PC-9 (cell line): ENCODE results near the gene DRC1. TPM values are rescaled to one million over a fixed set of nuclear protein-coding genes. Genes with fewer than 3 reads are reported as not detected.

Experiments
- BruUV-seq: library from RNA; stranded (reverse); fragments of 400-500 nt; replicated peaks from 2 replicates; lab custom pipeline; 2021; lab: Mats Ljungman, UMichigan
- CTCF ChIA-PET: fragments of 300-600 bp; sonication (Branson Sonifier 250); formaldehyde crosslinking; loops from one replicate; lab custom pipeline; 2022; ENCODE audit warnings: antibody characterized with exemption; lab: Charles Lee
- POLR2A ChIA-PET: fragments of 300-600 bp; sonication (Branson Sonifier 250); formaldehyde crosslinking; loops from one replicate; lab custom pipeline; 2022; ENCODE audit warnings: antibody characterized with exemption; ENCODE audit not compliant: unreplicated experiment; lab: Charles Lee
- DNase-seq, 2 experiments: peaks; one replicate each; pipeline versions ENCODE4 v3.0.0 to v3.0.0-alpha.2; 2015 to 2022; ENCODE audit warnings: mixed read lengths in 1 of 2
- H2AFZ ChIP-seq: fragments of 200-600 bp; sonication (generic); 2 replicates; pipeline ENCODE4 v1.8.1; 2017; ENCODE audit warnings: antibody characterized with exemption
- H3F3A ChIP-seq: fragments of 200-600 bp; sonication (generic); 2 replicates; pipeline ENCODE4 v1.8.1; 2017; ENCODE audit warnings: antibody characterized with exemption, mild to moderate bottlenecking, low read depth; ENCODE audit not compliant: insufficient read depth
- H3K27ac ChIP-seq: fragments of 200-600 bp; sonication (generic); 2 replicates; pipeline ENCODE4 v1.6.1; 2016; ENCODE audit warnings: mixed run types
- H3K27me3 ChIP-seq: fragments of 200-600 bp; sonication (generic); 2 replicates; pipeline ENCODE4 v1.6.1; 2016; ENCODE audit warnings: low read depth, mixed run types; ENCODE audit not compliant: insufficient read depth
- H3K36me3 ChIP-seq: fragments of 200-600 bp; sonication (generic); 2 replicates; pipeline ENCODE4 v1.6.1; 2016; ENCODE audit warnings: low read depth, mixed run types
- H3K4me1 ChIP-seq: fragments of 200-600 bp; sonication (generic); replicated peaks from 2 replicates; pipeline ENCODE4 v1.6.1; 2016; ENCODE audit warnings: mixed run types; ENCODE audit not compliant: insufficient read depth
- H3K4me2 ChIP-seq: fragments of 200-600 bp; sonication (generic); 2 replicates; pipeline ENCODE4 v1.6.1; 2017; ENCODE audit warnings: mixed run types
- H3K4me3 ChIP-seq: fragments of 200-600 bp; sonication (generic); 2 replicates; pipeline ENCODE4 v1.6.1; 2016; ENCODE audit warnings: mixed run types
- H3K79me2 ChIP-seq: fragments of 200-600 bp; sonication (generic); 2 replicates; pipeline ENCODE4 v1.6.1; 2017; ENCODE audit warnings: low read depth, mixed run types
- H3K9me2 ChIP-seq: fragments of 200-600 bp; sonication (generic); 2 replicates; pipeline ENCODE4 v1.8.1; 2017; ENCODE audit warnings: mild to moderate bottlenecking; ENCODE audit not compliant: insufficient read depth
- H3K9me3 ChIP-seq: fragments of 200-600 bp; sonication (generic); 2 replicates; pipeline ENCODE4 v1.8.1; 2016; ENCODE audit warnings: low read depth; ENCODE audit not compliant: insufficient read depth
- H4K20me1 ChIP-seq: fragments of 200-600 bp; sonication (generic); 2 replicates; pipeline ENCODE4 v1.8.1; 2017; ENCODE audit not compliant: insufficient read depth
- EZH2 ChIP-seq: fragments of 200-600 bp; sonication (generic); IDR thresholded peaks from 2 replicates; pipeline ENCODE4 v1.8.0; 2017; ENCODE audit warnings: antibody characterized with exemption, low read depth
- intact Hi-C: fragments of 100-400 bp; cut with micrococcal nuclease; formaldehyde crosslinking; loops from one replicate; pipeline ENCODE4 v1.10.0; 2022; ENCODE audit not compliant: unreplicated experiment
- total RNA-seq: library from RNA; stranded (reverse); gene quantifications from 2 replicates; pipeline ENCODE4 v1.2.3, GENCODE V29; 2021
- TF ChIP-seq, protein P1 (sequence below): fragments of 200-600 bp; sonication (generic); conservative IDR thresholded peaks from 2 replicates; pipeline ENCODE4 v1.6.1; 2017; ENCODE audit warnings: mixed run types, antibody characterized with exemption, mild to moderate bottlenecking, moderate library complexity

DRC1 gene
- total RNA-seq, 1 experiment from 2014 or later: 6.4 TPM

DNA sequence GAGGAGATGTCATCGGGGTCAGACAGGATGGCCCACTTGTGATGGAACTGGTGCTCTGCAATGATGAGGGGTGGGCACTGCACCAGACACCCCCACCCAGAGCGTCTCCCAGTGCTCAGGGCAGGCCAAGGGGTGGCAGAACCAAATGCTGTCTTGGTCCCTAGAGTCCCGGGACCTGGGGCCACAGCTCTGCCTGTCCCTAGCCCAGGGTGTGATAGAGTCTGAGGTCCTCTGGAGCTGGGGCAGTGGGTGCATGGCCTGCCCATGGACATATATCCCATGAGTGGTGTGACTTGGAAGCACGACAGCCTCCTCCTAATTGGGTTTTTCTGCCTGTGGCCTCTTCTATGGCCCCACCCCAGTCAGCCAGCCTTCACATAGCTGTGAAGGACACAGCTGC is 82.9 kb downstream of the DRC1 start:
- ChIA-PET POLR2A (no interaction called here), CTCF (interaction anchor here (0.6 kb wide), 1 partner anchor 1657 kb away, joined by 3 read pairs; no protein-coding TSS in a partner anchor)
- H3K36me3 ChIP-seq: no peaks in the 10 kb centered on the region
- intact Hi-C loops: no loop called here
- H4K20me1 ChIP-seq: no peaks in the 10 kb centered on the region
- H3K4me2 ChIP-seq: no peak overlapping the region
- TF ChIP-seq, protein P1, sequence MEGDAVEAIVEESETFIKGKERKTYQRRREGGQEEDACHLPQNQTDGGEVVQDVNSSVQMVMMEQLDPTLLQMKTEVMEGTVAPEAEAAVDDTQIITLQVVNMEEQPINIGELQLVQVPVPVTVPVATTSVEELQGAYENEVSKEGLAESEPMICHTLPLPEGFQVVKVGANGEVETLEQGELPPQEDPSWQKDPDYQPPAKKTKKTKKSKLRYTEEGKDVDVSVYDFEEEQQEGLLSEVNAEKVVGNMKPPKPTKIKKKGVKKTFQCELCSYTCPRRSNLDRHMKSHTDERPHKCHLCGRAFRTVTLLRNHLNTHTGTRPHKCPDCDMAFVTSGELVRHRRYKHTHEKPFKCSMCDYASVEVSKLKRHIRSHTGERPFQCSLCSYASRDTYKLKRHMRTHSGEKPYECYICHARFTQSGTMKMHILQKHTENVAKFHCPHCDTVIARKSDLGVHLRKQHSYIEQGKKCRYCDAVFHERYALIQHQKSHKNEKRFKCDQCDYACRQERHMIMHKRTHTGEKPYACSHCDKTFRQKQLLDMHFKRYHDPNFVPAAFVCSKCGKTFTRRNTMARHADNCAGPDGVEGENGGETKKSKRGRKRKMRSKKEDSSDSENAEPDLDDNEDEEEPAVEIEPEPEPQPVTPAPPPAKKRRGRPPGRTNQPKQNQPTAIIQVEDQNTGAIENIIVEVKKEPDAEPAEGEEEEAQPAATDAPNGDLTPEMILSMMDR: no peak
- no peak for TF ChIP-seq EZH2
- BruUV-seq: no TSS peak
- no peaks in the 10 kb centered on the region for H3K9me3 ChIP-seq
- no peak for DNase-seq
- no peak overlapping the region for H3K27ac ChIP-seq
- no peaks in the 10 kb centered on the region for H3K9me2 ChIP-seq
- H3K4me1 ChIP-seq: no peaks in the 10 kb centered on the region
- peaks cover 19% of the 10 kb centered on the region; the same call in 1 of the 2 replicates for H3K27me3 ChIP-seq
- H3F3A ChIP-seq: no peaks in the 10 kb centered on the region; the same call in 1 of the 2 replicates
- no peak overlapping the region for H3K4me3 ChIP-seq
- no peak overlapping the region for H2AFZ ChIP-seq
- H3K79me2 ChIP-seq: no peaks in the 10 kb centered on the region

DNA sequence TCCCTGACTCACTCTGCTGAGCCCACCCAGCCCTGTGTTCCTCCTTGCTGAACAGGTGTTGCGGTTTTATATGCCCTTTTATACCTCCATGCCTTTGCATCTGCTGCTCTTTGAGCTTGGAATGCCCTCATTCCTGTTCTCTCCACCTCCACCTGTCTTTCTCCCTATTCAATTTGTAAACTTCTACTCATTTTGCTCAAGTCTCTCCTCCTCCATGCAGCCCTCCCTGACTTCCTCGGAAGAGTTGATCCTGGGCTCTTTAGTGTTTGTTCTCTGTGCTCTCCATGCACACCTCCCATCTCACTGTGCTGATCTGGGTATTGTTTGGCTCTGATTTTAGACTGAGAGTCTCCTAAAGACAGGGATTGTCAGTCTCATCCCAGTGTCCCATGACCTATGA is 83.4 kb downstream of the DRC1 start:
- ChIA-PET POLR2A (no interaction called here), CTCF (no interaction called here)
- H4K20me1 ChIP-seq: no peaks in the 10 kb centered on the region
- no peak for DNase-seq
- H3K79me2 ChIP-seq: no peaks in the 10 kb centered on the region
- no peaks in the 10 kb centered on the region; the same call in 1 of the 2 replicates for H3F3A ChIP-seq
- intact Hi-C loops: no loop called here
- no peaks in the 10 kb centered on the region for H3K9me3 ChIP-seq
- no peak overlapping the region for H3K4me2 ChIP-seq
- H3K27me3 ChIP-seq: peaks cover 25% of the 10 kb centered on the region; the same call in 1 of the 2 replicates
- H3K4me1 ChIP-seq: no peaks in the 10 kb centered on the region
- H2AFZ ChIP-seq: no peak overlapping the region
- no peaks in the 10 kb centered on the region for H3K36me3 ChIP-seq
- TF ChIP-seq EZH2: no peak
- TF ChIP-seq, protein P1: no peak
- no peaks in the 10 kb centered on the region for H3K9me2 ChIP-seq
- H3K4me3 ChIP-seq: no peak overlapping the region
- H3K27ac ChIP-seq: no peak overlapping the region
- BruUV-seq: no TSS peak

DNA sequence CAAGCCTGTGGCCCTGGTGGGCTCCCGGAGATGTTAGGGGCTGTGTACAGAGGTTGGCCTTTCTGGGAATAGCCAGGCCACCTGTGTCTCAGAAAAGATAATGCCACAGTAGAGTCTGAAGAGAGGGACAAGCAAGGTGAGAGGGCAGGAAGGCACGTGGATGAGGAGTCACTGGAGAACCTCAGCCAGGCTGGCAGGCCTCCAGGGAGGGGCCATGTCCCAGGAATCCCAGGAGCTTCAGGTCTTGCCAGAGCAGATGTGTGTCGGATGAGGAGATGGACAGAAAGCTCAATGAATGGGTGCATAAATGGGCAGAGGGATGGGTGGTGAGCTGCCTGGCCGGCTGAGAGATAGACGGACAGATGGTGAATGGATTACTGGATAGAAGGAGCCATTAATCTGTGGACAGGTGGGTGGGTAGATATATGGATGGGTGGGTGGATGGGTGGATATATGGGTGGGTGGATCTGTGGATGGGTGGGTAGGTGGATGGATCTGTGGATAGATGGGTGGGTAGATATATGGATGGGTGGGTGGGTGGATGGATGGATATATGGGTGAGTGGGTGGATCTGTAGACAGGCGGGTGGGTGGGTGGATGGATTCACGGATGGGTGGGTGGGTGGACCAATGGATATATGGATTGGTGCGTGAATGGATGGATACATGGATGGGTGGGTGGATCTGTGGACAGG is 84.2 kb downstream of the DRC1 start:
- no peak for TF ChIP-seq EZH2
- TF ChIP-seq, protein P1: no peak
- Histone ChIP-seq H3K4me2 (no peak overlapping the region), H4K20me1 (no peaks in the 10 kb centered on the region), H3K4me3 (no peak overlapping the region), H3K9me3 (no peaks in the 10 kb centered on the region), H3K36me3 (no peaks in the 10 kb centered on the region), H3K4me1 (no peaks in the 10 kb centered on the region), H3K27ac (no peak overlapping the region), H2AFZ (no peak overlapping the region), H3K9me2 (no peaks in the 10 kb centered on the region), H3F3A (no peaks in the 10 kb centered on the region; the same call in 1 of the 2 replicates), H3K79me2 (no peaks in the 10 kb centered on the region), H3K27me3 (peaks cover 30% of the 10 kb centered on the region; the same call in 1 of the 2 replicates)
- no peak for DNase-seq
- CTCF ChIA-PET: no interaction called here
- POLR2A ChIA-PET: no interaction called here
- intact Hi-C loops: no loop called here
- no TSS peak for BruUV-seq
